Measurements from ENCODE around the gene SLC1A7. TPM values are rescaled to one million over a fixed set of nuclear protein-coding genes. Genes with fewer than 3 reads are reported as not detected.

Gene SLC1A7
- total and polyA plus RNA-seq, 4 donors: 0.21 to 0.67 (median 0.43) TPM

DNA sequence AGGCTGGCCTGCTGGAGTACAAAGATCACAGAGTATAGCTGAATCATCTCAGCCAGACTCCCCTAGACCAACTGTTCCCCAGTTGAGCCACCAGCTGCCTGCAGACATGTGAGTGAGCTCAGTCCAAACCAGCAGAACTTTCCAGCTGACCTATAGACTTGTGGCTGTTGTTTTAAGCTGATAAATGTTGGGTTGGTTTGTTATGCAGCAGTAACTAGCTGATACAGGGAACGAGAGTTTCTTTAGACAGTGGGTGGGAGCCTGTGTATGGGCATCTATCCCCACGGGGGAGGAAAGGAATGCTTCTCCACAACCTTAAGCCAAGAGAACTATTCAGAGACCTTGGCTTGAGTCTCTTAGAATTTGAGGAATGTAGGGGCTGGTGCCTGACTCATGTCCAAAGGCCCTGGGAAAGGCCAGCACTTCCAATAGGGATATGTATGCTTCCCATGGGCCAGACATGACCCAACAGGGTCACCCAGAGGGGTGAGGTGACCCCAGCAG, 30.1 kb downstream of the SLC1A7 start:
- no peaks in the 10 kb centered on the region for H3K36me3 ChIP-seq (ENCODE audit: control insufficient read depth in 4 of 4, insufficient read depth in 3 of 4, low read depth in 1 of 4, low read length in 3 of 4)
- H3K4me1 ChIP-seq (ENCODE audit: control insufficient read depth in 4 of 4, insufficient read depth in 4 of 4, low read length in 3 of 4): peaks cover 0 to 15% (median 11%) of the 10 kb centered on the region in 4 donors
- no peak for TF ChIP-seq CTCF (IDR thresholded peaks at IDR 0.05; ENCODE audit: low read depth, low read length, missing input control)
- peak in 1 of 2 donors; percentile 42 for TF ChIP-seq RXRA (IDR thresholded peaks at IDR 0.05)
- no peak for TF ChIP-seq HNF4G (IDR thresholded peaks at IDR 0.05)
- TF ChIP-seq HNF4A (conservative IDR thresholded peaks at IDR 0.05): no peak
- peak; percentile 90 for TF ChIP-seq NR2F2 (IDR thresholded peaks at IDR 0.05)
- no peak for TF ChIP-seq YY1 (IDR thresholded peaks at IDR 0.05)
- no peak for TF ChIP-seq GABPA (IDR thresholded peaks at IDR 0.05 in 1 of 2, conservative IDR thresholded peaks at IDR 0.05 in 1 of 2)
- no peak for TF ChIP-seq TAF1 (conservative IDR thresholded peaks at IDR 0.05)
- TF ChIP-seq JUND (IDR thresholded peaks at IDR 0.05): no peak
- no peak for TF ChIP-seq REST (IDR thresholded peaks at IDR 0.05)
- TF ChIP-seq RAD21 (IDR thresholded peaks at IDR 0.05): no peak
- TF ChIP-seq FOXA2 (IDR thresholded peaks at IDR 0.05): no peak
- TF ChIP-seq ZBTB33 (IDR thresholded peaks at IDR 0.05): no peak
- no peak for TF ChIP-seq FOXA1 (IDR thresholded peaks at IDR 0.05)
- TF ChIP-seq, protein P1, sequence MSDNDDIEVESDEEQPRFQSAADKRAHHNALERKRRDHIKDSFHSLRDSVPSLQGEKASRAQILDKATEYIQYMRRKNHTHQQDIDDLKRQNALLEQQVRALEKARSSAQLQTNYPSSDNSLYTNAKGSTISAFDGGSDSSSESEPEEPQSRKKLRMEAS (IDR thresholded peaks at IDR 0.05): no peak
- no peak for TF ChIP-seq SP1 (IDR thresholded peaks at IDR 0.05)
- H3K9ac ChIP-seq (ENCODE audit: low read depth in 1 of 2, low read length in 2 of 2): no peak overlapping the region
- H3K9me3 ChIP-seq (ENCODE audit: control insufficient read depth in 4 of 4, low read length in 3 of 4): no peaks in the 10 kb centered on the region
- no peaks in the 10 kb centered on the region for H3K27me3 ChIP-seq (ENCODE audit: control insufficient read depth in 4 of 4, insufficient read depth in 4 of 4, low read length in 3 of 4)
- H3K27ac ChIP-seq (ENCODE audit: low read depth in 1 of 2, low read length in 2 of 2): no peak overlapping the region
- WGBS: 85% methylated on average over 2 of the region's 2 CpGs
- no peak for DNase-seq (ENCODE audit: low spot score)
- H3K4me3 ChIP-seq (ENCODE audit: low read depth in 1 of 3, low read length in 3 of 3): no peak overlapping the region

DNA sequence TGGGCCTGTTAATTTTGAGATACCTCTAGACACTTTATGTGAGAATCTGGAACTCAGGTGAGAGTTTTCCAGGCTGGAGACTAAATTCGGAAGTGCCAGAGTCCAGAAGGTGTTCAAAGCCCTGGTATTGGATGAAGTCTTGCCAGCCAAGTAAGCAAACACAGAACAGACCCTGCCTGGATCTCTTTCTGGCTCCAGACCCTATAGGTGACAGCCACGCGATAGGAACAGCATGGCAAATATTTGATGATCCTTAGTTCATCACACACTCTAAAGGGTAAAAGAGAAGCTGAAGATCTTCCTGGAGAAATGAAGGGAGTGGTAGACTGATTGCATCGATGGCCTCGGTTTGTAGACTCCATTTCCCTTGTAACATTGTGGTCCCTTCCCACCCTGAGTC, 30.7 kb downstream of the SLC1A7 start:
- H3K9me3 ChIP-seq (ENCODE audit: control insufficient read depth in 4 of 4, low read length in 3 of 4): no peaks in the 10 kb centered on the region
- H3K27ac ChIP-seq (ENCODE audit: low read depth in 1 of 2, low read length in 2 of 2): peak overlapping the region in 1 of 2 donors; percentile 19
- no peak for TF ChIP-seq TAF1 (conservative IDR thresholded peaks at IDR 0.05)
- no peak overlapping the region for H3K9ac ChIP-seq (ENCODE audit: low read depth in 1 of 2, low read length in 2 of 2)
- H3K27me3 ChIP-seq (ENCODE audit: control insufficient read depth in 4 of 4, insufficient read depth in 4 of 4, low read length in 3 of 4): no peaks in the 10 kb centered on the region
- no peak for DNase-seq (ENCODE audit: low spot score)
- WGBS: 40% methylated on average over 5 of the region's 5 CpGs
- no peak overlapping the region for H3K4me3 ChIP-seq (ENCODE audit: low read depth in 1 of 3, low read length in 3 of 3)
- no peaks in the 10 kb centered on the region for H3K36me3 ChIP-seq (ENCODE audit: control insufficient read depth in 4 of 4, insufficient read depth in 3 of 4, low read depth in 1 of 4, low read length in 3 of 4)
- H3K4me1 ChIP-seq (ENCODE audit: control insufficient read depth in 4 of 4, insufficient read depth in 4 of 4, low read length in 3 of 4): peaks cover 0 to 15% (median 11%) of the 10 kb centered on the region in 4 donors
